ENCODE measurements around the gene DIPK1A.

The DIPK1A gene

GRCh38 chr1:92995441-92996430 is 34.5 kb upstream of the DIPK1A start:
- Histone ChIP-seq H3K9ac (ENCODE audit: low read length) (no peak overlapping the region), H3K9me3 (ENCODE audit: control insufficient read depth, low read length) (no peaks in the 10 kb centered on the region), H3K4me1 (ENCODE audit: control insufficient read depth, insufficient read depth, low read length) (peaks cover 21% of the 10 kb centered on the region), H3K36me3 (ENCODE audit: control insufficient read depth, insufficient read depth, low read length, severe bottlenecking) (no peaks in the 10 kb centered on the region), H3K4me3 (ENCODE audit: low read length) (no peak overlapping the region), H3K27me3 (replicated peaks; ENCODE audit: control insufficient read depth, insufficient read depth, low read length) (no peaks in the 10 kb centered on the region)
- DNase-seq (ENCODE audit: low read depth) = no peak

GRCh38 chr1:92994105-92994712 is 32.9 kb upstream of the DIPK1A start:
- H3K4me3 ChIP-seq (ENCODE audit: low read length) = no peak overlapping the region
- peak; percentile 97 for DNase-seq (ENCODE audit: low read depth)

GRCh38 chr1:92993581-92993980 is 32.3 kb upstream of the DIPK1A start:
- Histone ChIP-seq H3K4me1 (ENCODE audit: control insufficient read depth, insufficient read depth, low read length) (peaks cover 13% of the 10 kb centered on the region), H3K27me3 (replicated peaks; ENCODE audit: control insufficient read depth, insufficient read depth, low read length) (no peaks in the 10 kb centered on the region), H3K36me3 (ENCODE audit: control insufficient read depth, insufficient read depth, low read length, severe bottlenecking) (no peaks in the 10 kb centered on the region), H3K9me3 (ENCODE audit: control insufficient read depth, low read length) (no peaks in the 10 kb centered on the region), H3K9ac (ENCODE audit: low read length) (peak overlapping the region; percentile 7), H3K4me3 (ENCODE audit: low read length) (no peak overlapping the region)
- DNase-seq (ENCODE audit: low read depth) = no peak

More at GRCh38 chr1:92994105-92994712, 32.9 kb upstream of the DIPK1A start:
- H3K9me3 ChIP-seq (ENCODE audit: control insufficient read depth, low read length) = no peaks in the 10 kb centered on the region
- peaks cover 13% of the 10 kb centered on the region for H3K4me1 ChIP-seq (ENCODE audit: control insufficient read depth, insufficient read depth, low read length)
- no peaks in the 10 kb centered on the region for H3K27me3 ChIP-seq (replicated peaks; ENCODE audit: control insufficient read depth, insufficient read depth, low read length)
- H3K36me3 ChIP-seq (ENCODE audit: control insufficient read depth, insufficient read depth, low read length, severe bottlenecking) = no peaks in the 10 kb centered on the region
- H3K9ac ChIP-seq (ENCODE audit: low read length) = peak overlapping the region; percentile 7

- Histone ChIP-seq H3K9me3 (ENCODE audit: control insufficient read depth, low read length) (no peaks in the 10 kb centered on the region), H3K4me1 (ENCODE audit: control insufficient read depth, insufficient read depth, low read length) (peaks cover 13% of the 10 kb centered on the region), H3K27me3 (replicated peaks; ENCODE audit: control insufficient read depth, insufficient read depth, low read length) (no peaks in the 10 kb centered on the region), H3K9ac (ENCODE audit: low read length) (no peak overlapping the region), H3K4me3 (ENCODE audit: low read length) (no peak overlapping the region), H3K36me3 (ENCODE audit: control insufficient read depth, insufficient read depth, low read length, severe bottlenecking) (no peaks in the 10 kb centered on the region)
- no peak for DNase-seq (ENCODE audit: low read depth)
Observed at GRCh38 chr1:92992877-92993276, 31.6 kb upstream of the DIPK1A start.

- Histone ChIP-seq H3K9ac (ENCODE audit: low read length) (no peak overlapping the region), H3K9me3 (ENCODE audit: control insufficient read depth, low read length) (no peaks in the 10 kb centered on the region), H3K36me3 (ENCODE audit: control insufficient read depth, insufficient read depth, low read length, severe bottlenecking) (no peaks in the 10 kb centered on the region), H3K27me3 (replicated peaks; ENCODE audit: control insufficient read depth, insufficient read depth, low read length) (no peaks in the 10 kb centered on the region), H3K4me1 (ENCODE audit: control insufficient read depth, insufficient read depth, low read length) (peaks cover 9% of the 10 kb centered on the region), H3K4me3 (ENCODE audit: low read length) (no peak overlapping the region)
- DNase-seq (ENCODE audit: low read depth) = no peak
Observed at GRCh38 chr1:92992054-92992453, 30.8 kb upstream of the DIPK1A start.

- Histone ChIP-seq H3K4me1 (ENCODE audit: control insufficient read depth, insufficient read depth, low read length) (peaks cover 4% of the 10 kb centered on the region), H3K27me3 (replicated peaks; ENCODE audit: control insufficient read depth, insufficient read depth, low read length) (no peaks in the 10 kb centered on the region), H3K9me3 (ENCODE audit: control insufficient read depth, low read length) (no peaks in the 10 kb centered on the region), H3K36me3 (ENCODE audit: control insufficient read depth, insufficient read depth, low read length, severe bottlenecking) (no peaks in the 10 kb centered on the region), H3K9ac (ENCODE audit: low read length) (no peak overlapping the region), H3K4me3 (ENCODE audit: low read length) (no peak overlapping the region)
- DNase-seq (ENCODE audit: low read depth) = no peak
Observed at GRCh38 chr1:92990828-92991227, 29.6 kb upstream of the DIPK1A start.

GRCh38 chr1:92989936-92990583 is 28.8 kb upstream of the DIPK1A start:
- Histone ChIP-seq H3K9ac (ENCODE audit: low read length) (no peak overlapping the region), H3K27me3 (replicated peaks; ENCODE audit: control insufficient read depth, insufficient read depth, low read length) (no peaks in the 10 kb centered on the region), H3K36me3 (ENCODE audit: control insufficient read depth, insufficient read depth, low read length, severe bottlenecking) (no peaks in the 10 kb centered on the region), H3K9me3 (ENCODE audit: control insufficient read depth, low read length) (no peaks in the 10 kb centered on the region), H3K4me3 (ENCODE audit: low read length) (no peak overlapping the region), H3K4me1 (ENCODE audit: control insufficient read depth, insufficient read depth, low read length) (no peaks in the 10 kb centered on the region)
- peak; percentile 52 for DNase-seq (ENCODE audit: low read depth)

GRCh38 chr1:92989253-92989652 is 28.0 kb upstream of the DIPK1A start:
- H3K9me3 ChIP-seq (ENCODE audit: control insufficient read depth, low read length) = no peaks in the 10 kb centered on the region

GRCh38 chr1:92987462-92987861 is 26.2 kb upstream of the DIPK1A start:
- Histone ChIP-seq H3K9me3 (ENCODE audit: control insufficient read depth, low read length) (no peaks in the 10 kb centered on the region), H3K9ac (ENCODE audit: low read length) (no peak overlapping the region), H3K27me3 (replicated peaks; ENCODE audit: control insufficient read depth, insufficient read depth, low read length) (no peaks in the 10 kb centered on the region), H3K4me3 (ENCODE audit: low read length) (no peak overlapping the region), H3K36me3 (ENCODE audit: control insufficient read depth, insufficient read depth, low read length, severe bottlenecking) (no peaks in the 10 kb centered on the region), H3K4me1 (ENCODE audit: control insufficient read depth, insufficient read depth, low read length) (no peaks in the 10 kb centered on the region)
- no peak for DNase-seq (ENCODE audit: low read depth)

More at GRCh38 chr1:92989253-92989652, 28.0 kb upstream of the DIPK1A start:
- Histone ChIP-seq H3K9ac (ENCODE audit: low read length) (no peak overlapping the region), H3K27me3 (replicated peaks; ENCODE audit: control insufficient read depth, insufficient read depth, low read length) (no peaks in the 10 kb centered on the region), H3K4me1 (ENCODE audit: control insufficient read depth, insufficient read depth, low read length) (no peaks in the 10 kb centered on the region), H3K4me3 (ENCODE audit: low read length) (no peak overlapping the region), H3K36me3 (ENCODE audit: control insufficient read depth, insufficient read depth, low read length, severe bottlenecking) (no peaks in the 10 kb centered on the region)
- no peak for DNase-seq (ENCODE audit: low read depth)

GRCh38 chr1:92985101-92985500 is 23.8 kb upstream of the DIPK1A start:
- no peaks in the 10 kb centered on the region for H3K36me3 ChIP-seq (ENCODE audit: control insufficient read depth, insufficient read depth, low read length, severe bottlenecking)
- no peaks in the 10 kb centered on the region for H3K9me3 ChIP-seq (ENCODE audit: control insufficient read depth, low read length)
- no peak overlapping the region for H3K9ac ChIP-seq (ENCODE audit: low read length)
- DNase-seq (ENCODE audit: low read depth) = no peak
- H3K4me1 ChIP-seq (ENCODE audit: control insufficient read depth, insufficient read depth, low read length) = peaks cover 6% of the 10 kb centered on the region
- no peaks in the 10 kb centered on the region for H3K27me3 ChIP-seq (replicated peaks; ENCODE audit: control insufficient read depth, insufficient read depth, low read length)
- H3K4me3 ChIP-seq (ENCODE audit: low read length) = no peak overlapping the region
